ENCODE measurements around the gene CYSRT1. TPM values are rescaled to one million over a fixed set of nuclear protein-coding genes. Genes with fewer than 3 reads are reported as not detected.

Gene CYSRT1
- total and polyA plus RNA-seq, 2 donors (not counting 1 experiment from before 2014, with no cell fraction given), result 0.19 to 0.66 TPM

DNA sequence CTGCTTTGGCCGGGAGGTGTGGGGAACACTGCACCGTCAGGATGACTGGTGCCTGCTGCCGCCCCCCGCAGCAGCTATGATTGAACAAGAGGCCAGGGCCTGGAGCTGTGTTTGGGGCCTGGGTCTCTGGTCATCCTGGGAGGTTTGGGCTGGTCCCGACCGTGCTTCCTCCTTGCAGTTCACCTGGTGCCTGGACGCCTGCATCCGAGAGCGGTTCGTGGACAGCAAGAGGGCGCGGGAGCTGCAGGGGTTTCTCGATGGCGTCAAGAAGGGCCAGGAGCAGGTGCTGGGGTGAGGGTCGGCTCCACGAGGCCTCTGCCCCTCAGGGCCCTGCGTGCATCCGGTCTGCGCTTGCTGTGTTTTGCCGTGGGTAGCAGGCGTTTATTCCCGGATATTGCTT is 39.1 kb downstream of the CYSRT1 start:
- Histone ChIP-seq H3K27ac (ENCODE audit: insufficient read depth, low read length) (no peak overlapping the region), H3K4me1 (ENCODE audit: control insufficient read depth, extremely low read depth, insufficient read depth, low read length) (peaks cover 6% of the 10 kb centered on the region), H2AFZ (ENCODE audit: low read length) (no peak overlapping the region), H3K9me3 (ENCODE audit: control insufficient read depth, insufficient read depth, low read depth, low read length) (no peaks in the 10 kb centered on the region), H3K9ac (ENCODE audit: insufficient read depth, low read length) (no peak overlapping the region), H3K4me3 (replicated peaks in 1 of 4; ENCODE audit: control extremely low read depth in 1 of 4, insufficient read depth in 1 of 4, low read depth in 3 of 4, low read length in 4 of 4) (no peak overlapping the region), H3K36me3 (ENCODE audit: control insufficient read depth, insufficient read depth, low read length) (peaks cover 29% of the 10 kb centered on the region), H3K27me3 (ENCODE audit: control insufficient read depth, insufficient read depth, low read length) (no peaks in the 10 kb centered on the region), H3K79me2 (ENCODE audit: control insufficient read depth, insufficient read depth, low read length) (peaks cover 2% of the 10 kb centered on the region), H3K4me2 (ENCODE audit: extremely low read depth, insufficient read depth, low read length) (no peak overlapping the region), H4K20me1 (ENCODE audit: control insufficient read depth, extremely low read depth, insufficient read depth, low read length) (no peaks in the 10 kb centered on the region)
- no peak for DNase-seq (ENCODE audit: low read depth in 2 of 2)
- no peak for TF ChIP-seq EZH2 (IDR thresholded peaks at IDR 0.05; ENCODE audit: low read length, missing control alignments)
- TF ChIP-seq, protein P1, sequence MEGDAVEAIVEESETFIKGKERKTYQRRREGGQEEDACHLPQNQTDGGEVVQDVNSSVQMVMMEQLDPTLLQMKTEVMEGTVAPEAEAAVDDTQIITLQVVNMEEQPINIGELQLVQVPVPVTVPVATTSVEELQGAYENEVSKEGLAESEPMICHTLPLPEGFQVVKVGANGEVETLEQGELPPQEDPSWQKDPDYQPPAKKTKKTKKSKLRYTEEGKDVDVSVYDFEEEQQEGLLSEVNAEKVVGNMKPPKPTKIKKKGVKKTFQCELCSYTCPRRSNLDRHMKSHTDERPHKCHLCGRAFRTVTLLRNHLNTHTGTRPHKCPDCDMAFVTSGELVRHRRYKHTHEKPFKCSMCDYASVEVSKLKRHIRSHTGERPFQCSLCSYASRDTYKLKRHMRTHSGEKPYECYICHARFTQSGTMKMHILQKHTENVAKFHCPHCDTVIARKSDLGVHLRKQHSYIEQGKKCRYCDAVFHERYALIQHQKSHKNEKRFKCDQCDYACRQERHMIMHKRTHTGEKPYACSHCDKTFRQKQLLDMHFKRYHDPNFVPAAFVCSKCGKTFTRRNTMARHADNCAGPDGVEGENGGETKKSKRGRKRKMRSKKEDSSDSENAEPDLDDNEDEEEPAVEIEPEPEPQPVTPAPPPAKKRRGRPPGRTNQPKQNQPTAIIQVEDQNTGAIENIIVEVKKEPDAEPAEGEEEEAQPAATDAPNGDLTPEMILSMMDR (conservative IDR thresholded peaks at IDR 0.05 in 1 of 2, IDR thresholded peaks at IDR 0.05 in 1 of 2; ENCODE audit: low read depth in 1 of 2, low read length in 2 of 2), result no peak

DNA sequence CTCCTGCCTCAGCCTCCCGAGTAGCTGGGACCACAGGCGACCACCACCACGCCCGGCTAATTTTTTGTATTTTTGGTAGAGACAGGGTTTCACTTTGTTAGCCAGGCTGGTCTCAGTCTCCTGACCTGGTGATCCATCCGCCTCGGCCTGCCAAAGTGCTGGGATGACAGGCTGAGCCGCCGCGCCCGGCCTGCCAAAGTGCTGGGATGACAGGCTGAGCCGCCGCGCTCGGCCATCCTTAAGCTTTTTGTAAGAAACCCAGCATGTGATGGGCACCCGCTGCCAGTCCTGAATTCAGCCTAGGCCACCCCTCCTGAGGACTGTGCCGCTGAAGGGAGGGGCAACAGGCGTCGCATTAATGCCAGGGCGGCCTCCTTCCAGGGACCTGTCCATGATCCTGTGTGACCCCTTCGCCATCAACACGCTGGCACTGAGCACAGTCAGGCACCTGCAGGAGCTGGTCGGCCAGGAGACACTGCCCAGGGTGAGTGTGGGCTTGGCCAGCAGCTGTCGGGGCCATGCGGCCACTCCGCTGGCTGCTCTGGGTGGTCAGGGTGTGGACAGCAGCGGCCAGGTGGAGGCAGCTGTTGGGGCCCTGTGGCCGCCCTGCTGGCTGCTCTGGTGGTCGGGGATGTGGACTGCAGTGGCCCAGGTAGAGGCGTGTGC is 40.7 kb downstream of the CYSRT1 start:
- Histone ChIP-seq H3K4me2 (ENCODE audit: extremely low read depth, insufficient read depth, low read length) (no peak overlapping the region), H3K36me3 (ENCODE audit: control insufficient read depth, insufficient read depth, low read length) (peaks cover 30% of the 10 kb centered on the region), H3K27me3 (ENCODE audit: control insufficient read depth, insufficient read depth, low read length) (no peaks in the 10 kb centered on the region), H4K20me1 (ENCODE audit: control insufficient read depth, extremely low read depth, insufficient read depth, low read length) (no peaks in the 10 kb centered on the region), H3K9me3 (ENCODE audit: control insufficient read depth, insufficient read depth, low read depth, low read length) (no peaks in the 10 kb centered on the region), H3K9ac (ENCODE audit: insufficient read depth, low read length) (no peak overlapping the region), H2AFZ (ENCODE audit: low read length) (no peak overlapping the region), H3K4me1 (ENCODE audit: control insufficient read depth, extremely low read depth, insufficient read depth, low read length) (peaks cover 11% of the 10 kb centered on the region), H3K27ac (ENCODE audit: insufficient read depth, low read length) (no peak overlapping the region), H3K4me3 (replicated peaks in 1 of 4; ENCODE audit: control extremely low read depth in 1 of 4, insufficient read depth in 1 of 4, low read depth in 3 of 4, low read length in 4 of 4) (no peak overlapping the region), H3K79me2 (ENCODE audit: control insufficient read depth, insufficient read depth, low read length) (no peaks in the 10 kb centered on the region)
- no peak for DNase-seq (ENCODE audit: low read depth in 2 of 2)
- TF ChIP-seq, protein P1 (conservative IDR thresholded peaks at IDR 0.05 in 1 of 2, IDR thresholded peaks at IDR 0.05 in 1 of 2; ENCODE audit: low read depth in 1 of 2, low read length in 2 of 2), result no peak
- TF ChIP-seq EZH2 (IDR thresholded peaks at IDR 0.05; ENCODE audit: low read length, missing control alignments), result no peak

DNA sequence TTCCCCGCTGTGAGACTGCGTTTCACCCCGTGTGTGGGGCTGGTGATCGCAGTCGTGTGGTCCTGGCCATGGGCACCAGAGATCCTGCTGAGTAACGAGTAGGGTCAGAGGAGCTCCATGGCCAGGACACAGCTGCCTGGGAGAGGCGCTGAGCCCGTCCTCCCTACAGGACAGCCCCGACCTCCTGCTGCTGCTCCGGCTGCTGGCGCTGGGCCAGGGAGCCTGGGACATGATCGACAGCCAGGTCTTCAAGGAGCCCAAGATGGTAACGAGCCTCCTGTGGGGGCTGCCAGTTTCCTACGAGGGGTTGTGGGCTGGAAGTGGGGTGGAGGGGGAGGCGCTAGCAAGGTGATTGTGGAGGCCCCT is 41.2 kb downstream of the CYSRT1 start:
- Histone ChIP-seq H3K27ac (ENCODE audit: insufficient read depth, low read length) (no peak overlapping the region), H3K36me3 (ENCODE audit: control insufficient read depth, insufficient read depth, low read length) (peaks cover 33% of the 10 kb centered on the region), H3K4me3 (replicated peaks in 1 of 4; ENCODE audit: control extremely low read depth in 1 of 4, insufficient read depth in 1 of 4, low read depth in 3 of 4, low read length in 4 of 4) (no peak overlapping the region), H3K9ac (ENCODE audit: insufficient read depth, low read length) (no peak overlapping the region), H4K20me1 (ENCODE audit: control insufficient read depth, extremely low read depth, insufficient read depth, low read length) (no peaks in the 10 kb centered on the region), H3K4me1 (ENCODE audit: control insufficient read depth, extremely low read depth, insufficient read depth, low read length) (peaks cover 11% of the 10 kb centered on the region), H2AFZ (ENCODE audit: low read length) (no peak overlapping the region), H3K79me2 (ENCODE audit: control insufficient read depth, insufficient read depth, low read length) (no peaks in the 10 kb centered on the region), H3K4me2 (ENCODE audit: extremely low read depth, insufficient read depth, low read length) (no peak overlapping the region), H3K27me3 (ENCODE audit: control insufficient read depth, insufficient read depth, low read length) (no peaks in the 10 kb centered on the region), H3K9me3 (ENCODE audit: control insufficient read depth, insufficient read depth, low read depth, low read length) (no peaks in the 10 kb centered on the region)
- DNase-seq (ENCODE audit: low read depth in 2 of 2), result no peak
- no peak for TF ChIP-seq EZH2 (IDR thresholded peaks at IDR 0.05; ENCODE audit: low read length, missing control alignments)
- TF ChIP-seq, protein P1 (conservative IDR thresholded peaks at IDR 0.05 in 1 of 2, IDR thresholded peaks at IDR 0.05 in 1 of 2; ENCODE audit: low read depth in 1 of 2, low read length in 2 of 2), result no peak

All from fibroblast of lung (primary cell).